Posterior vena cava (tissue), 2 donors: ENCODE measurements around the gene GFI1. TPM values are rescaled to one million over a fixed set of nuclear protein-coding genes. Genes with fewer than 3 reads are reported as not detected.
"Not testable (repeated sequence)": the region's sequence is repeated elsewhere in the genome, so short reads cannot be mapped to it uniquely, and the experiment has no call there.

Experiments used
- DNase-seq: peaks from one replicate; pipeline ENCODE4 v3.0.0-alpha.2; 2020; ENCODE audit warnings: low spot score
- intact Hi-C, 2 donors: fragments of 100-400 bp; cut with DNase I; formaldehyde crosslinking; loops; one replicate each; pipeline versions ENCODE4 v1.14.1 to v1.14.2; 2022 to 2023
- total RNA-seq, 2 donors: library from RNA; stranded (reverse); fragmentation: NEBNext Ultra II Directional; extraction: Animal tissue kit (Norgen Biotek cat#: 25700); gene quantifications; one replicate each; pipeline ENCODE4 v1.2.1, GENCODE V29; 2021
- donor health status: DM: yes; HTN: yes; CAD: no.
- donor health status: DM: yes; HTN: yes; CAD: no.

The GFI1 gene
- total RNA-seq, 2 donors from 2014 or later = 0.76 to 1.1 TPM

DNA sequence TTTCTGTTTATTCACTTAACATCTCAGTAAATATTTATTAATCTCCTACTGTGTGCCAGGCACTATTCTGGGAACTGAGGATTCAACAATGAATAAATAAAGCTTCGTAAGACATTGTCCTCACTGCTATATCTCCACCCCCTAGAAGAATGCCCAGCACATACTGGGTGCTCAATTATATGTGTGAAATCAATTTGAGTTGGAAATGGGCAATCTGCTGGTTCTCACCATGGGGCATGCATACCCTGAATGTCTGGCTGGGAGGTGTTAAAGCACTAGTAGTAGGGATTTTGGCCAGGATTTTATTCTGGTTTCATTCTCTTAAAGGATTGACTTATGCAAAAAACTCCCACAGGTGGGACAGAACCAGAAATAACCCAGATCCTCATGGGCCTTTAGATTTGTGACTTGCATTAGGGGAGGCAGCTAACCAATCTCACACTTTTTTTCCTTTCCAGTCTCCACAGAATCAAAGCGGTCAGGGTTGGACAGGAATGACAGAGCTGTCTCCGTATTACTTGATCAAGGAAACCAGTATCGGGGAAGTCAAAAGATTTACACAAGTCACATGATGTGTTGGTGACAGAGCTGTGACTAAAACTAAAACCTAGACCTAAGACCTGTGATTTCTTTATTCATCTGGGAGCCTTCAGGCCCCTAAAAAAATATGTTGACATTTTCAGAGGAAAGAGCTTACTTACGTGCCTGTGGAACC, 12.8 kb downstream of the GFI1 start:
- intact Hi-C loops = no loop called here
- DNase-seq = no peak

DNA sequence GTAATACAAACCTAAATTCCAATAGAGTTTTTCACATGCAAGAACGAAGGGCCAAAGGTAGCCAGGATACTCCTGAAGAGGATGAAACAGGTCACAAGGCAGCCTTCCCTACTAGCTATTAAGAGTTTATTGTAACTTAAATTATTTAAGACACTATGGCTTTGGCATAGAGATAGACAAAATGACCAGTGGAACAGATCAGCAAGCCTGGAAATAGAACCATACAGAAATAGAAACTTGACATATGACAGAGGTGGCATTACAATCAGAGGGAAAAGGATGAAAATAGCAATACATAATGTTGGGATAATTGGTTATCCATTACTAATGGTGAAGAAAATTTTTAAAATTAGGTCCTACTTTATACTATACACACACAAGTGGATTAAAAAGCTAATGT, 16.5 kb downstream of the GFI1 start:
- intact Hi-C loops = no loop called here
- DNase-seq = no peak

GRCh38 chr1:92466683-92467352, 19.9 kb downstream of the GFI1 start:
- intact Hi-C loops = no loop called here

GRCh38 chr1:92465256-92465647, 21.5 kb downstream of the GFI1 start:
- intact Hi-C loops = no loop called here
- no peak for DNase-seq

More at GRCh38 chr1:92466683-92467352, 19.9 kb downstream of the GFI1 start:
- no peak for DNase-seq

DNA sequence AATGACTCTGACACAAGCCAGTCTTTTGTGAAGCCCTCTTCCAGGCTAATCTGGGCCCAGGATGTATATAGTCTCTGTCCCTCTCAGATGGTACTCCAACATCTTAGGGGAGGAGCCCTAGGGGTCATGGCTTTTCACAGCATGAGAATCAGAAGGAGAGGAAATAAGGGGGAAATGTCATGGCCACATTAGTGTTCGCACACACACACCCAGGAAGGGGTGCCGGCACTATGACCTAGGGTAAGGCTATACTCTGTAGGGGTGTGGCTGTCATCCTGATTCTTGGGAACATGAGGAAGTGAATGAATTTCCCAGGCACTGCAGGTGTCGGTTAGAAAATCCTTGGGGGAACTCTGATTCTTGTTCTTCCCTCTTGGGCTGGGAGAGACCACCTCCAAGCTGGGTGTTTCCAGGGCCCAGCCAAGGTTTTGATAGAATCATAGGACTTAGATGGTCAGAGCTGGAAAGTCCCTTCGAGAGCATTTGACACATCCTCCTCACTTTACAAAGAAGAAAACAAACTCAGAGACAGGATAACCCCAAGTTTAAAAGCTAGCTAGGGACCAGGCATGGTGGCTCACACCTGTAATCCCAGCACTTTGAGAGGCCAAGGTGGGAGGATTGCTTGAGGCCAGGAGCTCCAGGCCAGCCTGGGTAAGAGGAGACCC, 22.0 kb downstream of the GFI1 start:
- DNase-seq = no peak
- intact Hi-C loops = no loop called here

DNA sequence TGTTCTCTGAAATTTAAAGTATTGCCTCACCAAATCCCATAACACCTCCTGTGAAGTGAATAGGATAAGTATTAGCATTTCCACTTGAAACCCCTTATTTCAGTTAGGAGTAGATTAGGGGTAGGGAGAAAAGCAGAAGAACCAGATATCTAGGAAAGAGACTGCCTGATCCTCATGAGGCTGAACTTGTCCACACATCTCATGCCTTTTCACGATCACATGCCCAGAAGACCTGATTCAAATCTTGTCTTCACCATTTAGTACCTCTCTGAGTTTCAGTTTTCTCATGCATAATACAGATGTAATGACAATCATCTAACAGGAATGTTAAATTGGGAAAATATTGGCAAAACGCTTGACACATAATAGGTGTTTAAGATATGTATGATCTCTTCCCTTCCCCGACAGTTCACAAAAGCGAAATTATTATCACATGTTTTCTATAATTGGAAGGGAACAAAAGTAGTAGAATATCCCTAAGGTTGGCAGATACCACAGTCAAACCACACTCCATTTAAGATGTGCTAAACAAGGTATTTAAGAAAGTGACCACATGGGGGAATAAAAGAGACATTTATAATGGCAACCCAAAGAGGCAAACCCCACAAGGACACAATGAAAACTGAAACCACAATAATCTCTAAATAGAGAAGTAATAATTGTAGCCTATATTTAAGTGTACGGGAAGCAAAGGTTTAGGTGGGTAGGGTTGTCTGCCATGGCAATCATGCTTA, 25.2 kb downstream of the GFI1 start:
- no peak for DNase-seq
- intact Hi-C loops = no loop called here

DNA sequence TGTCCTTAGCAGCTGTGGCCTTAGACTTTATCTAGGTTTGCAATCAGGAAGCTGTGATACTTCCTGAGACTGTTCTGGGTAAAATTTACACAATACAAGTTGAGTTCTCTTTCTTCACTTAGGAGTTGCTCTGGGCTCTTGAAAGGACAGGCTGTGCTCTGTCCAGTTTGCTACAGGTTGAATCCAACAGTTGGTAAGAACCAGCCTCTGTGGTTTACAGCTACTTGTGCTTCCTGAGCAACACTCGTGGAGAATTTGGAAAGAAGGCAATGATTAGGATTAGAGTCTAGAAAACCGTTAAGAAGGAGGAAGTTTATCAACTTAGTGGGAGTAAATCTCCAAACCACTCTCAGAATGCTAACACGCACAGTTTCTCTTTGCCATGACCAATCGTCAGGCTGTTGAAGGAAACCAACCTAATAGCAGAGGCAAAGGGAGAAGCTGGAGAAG, 26.8 kb downstream of the GFI1 start:
- no peak for DNase-seq
- intact Hi-C loops = no loop called here

DNA sequence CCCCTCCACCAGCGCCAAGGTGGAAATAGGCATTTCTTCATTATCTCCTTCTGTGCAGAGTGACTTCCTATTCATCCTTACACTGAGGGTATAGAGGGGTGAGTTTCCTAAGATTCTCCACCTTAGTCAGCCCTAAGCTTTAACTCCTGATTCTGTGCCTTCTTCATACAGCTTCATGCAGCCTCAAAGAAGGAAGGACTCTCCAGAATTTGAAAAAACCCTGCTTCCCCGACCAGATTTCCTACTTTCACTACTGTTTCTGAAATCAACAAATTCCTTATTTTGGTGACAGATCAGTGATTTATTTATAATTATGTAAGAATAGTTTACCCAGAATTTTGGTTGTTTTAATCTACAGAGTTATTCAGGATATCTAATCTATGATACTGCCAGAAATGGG, 28.6 kb downstream of the GFI1 start:
- intact Hi-C loops = no loop called here
- DNase-seq = no peak

- intact Hi-C loops = no loop called here
- DNase-seq = no peak
Observed at GRCh38 chr1:92447976-92448375, 38.7 kb downstream of the GFI1 start.

- DNase-seq = no peak
- intact Hi-C loops = no loop called here
Observed at GRCh38 chr1:92447033-92447681, 39.6 kb downstream of the GFI1 start.

DNA sequence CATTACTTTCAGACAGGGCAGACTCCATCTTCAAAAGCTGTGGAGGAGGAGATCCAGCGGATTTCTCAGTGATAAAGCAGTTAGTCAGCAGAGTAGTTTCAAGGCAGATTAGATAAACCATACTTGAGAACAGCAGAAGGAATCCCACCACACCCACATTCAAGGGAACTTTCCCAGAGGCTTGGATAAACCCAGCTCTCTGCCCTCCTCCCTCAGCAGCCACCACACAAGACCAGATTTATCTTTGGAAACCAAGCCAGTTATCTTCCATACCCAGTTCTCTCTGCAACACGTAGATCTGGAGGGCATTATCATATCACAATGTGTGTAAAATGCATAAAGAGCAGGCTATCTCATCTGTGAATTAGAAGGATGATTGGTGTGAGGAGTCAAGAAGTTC, 40.2 kb downstream of the GFI1 start:
- no peak for DNase-seq
- intact Hi-C loops = no loop called here

GRCh38 chr1:92445865-92446264, 40.9 kb downstream of the GFI1 start:
- no peak for DNase-seq
- intact Hi-C loops = no loop called here

- no peak for DNase-seq
- intact Hi-C loops = no loop called here
Observed at GRCh38 chr1:92444351-92444750, 42.4 kb downstream of the GFI1 start.

DNA sequence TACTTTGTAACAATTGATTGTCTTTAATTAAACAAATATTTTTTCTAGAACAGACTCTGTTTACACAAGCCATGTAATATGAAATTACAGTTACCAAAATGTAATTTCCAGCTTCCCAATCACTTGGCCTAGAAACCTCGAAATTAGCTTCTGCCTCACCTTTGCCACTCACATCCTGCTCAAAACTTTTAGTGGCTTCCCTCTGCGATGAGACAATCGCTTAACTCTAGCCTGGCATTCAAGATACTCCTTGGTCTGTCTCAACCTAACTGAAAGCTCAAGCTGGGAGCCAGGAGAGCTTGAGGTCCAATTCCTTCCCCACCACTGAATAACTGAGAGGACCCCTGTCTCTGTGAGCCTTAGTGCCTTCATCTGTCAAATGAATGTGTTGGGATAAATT, 42.8 kb downstream of the GFI1 start:
- DNase-seq = no peak
- intact Hi-C loops = no loop called here

GRCh38 chr1:92442351-92442750, 44.4 kb downstream of the GFI1 start:
- intact Hi-C loops = no loop called here
- DNase-seq = no peak

DNA sequence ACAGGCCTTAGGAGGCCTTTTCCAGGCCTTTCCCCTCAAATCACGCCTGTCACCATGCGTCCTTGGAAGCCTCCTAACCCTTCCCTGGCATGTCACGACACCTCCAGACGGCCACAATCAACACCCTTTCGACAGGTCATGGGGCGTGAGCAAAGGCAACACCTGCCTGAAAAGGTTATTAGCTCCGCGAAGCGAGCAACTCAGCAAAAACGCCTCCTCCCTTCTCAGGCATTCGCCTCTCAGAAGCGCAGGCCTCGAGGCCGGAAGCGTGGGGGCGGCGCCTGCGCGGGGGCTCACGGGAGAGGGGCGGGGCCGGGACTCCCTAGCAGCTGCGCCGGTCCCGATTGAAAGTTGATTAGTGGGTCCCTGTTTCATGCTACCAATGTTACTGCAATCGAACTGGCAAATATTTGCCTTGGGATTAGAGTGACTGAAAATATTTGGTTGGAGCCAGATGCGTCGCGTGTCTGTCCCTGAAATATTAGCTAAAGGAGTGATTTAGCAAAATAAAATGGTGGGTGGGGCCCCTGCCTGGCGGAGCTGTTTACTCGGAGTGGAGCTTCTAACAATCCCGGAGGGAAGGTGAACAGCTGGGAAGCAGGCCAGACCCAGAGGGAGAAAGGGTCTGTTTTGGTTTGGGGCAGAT, 44.9 kb downstream of the GFI1 start:
- no peak for DNase-seq
- intact Hi-C loops = no loop called here

GRCh38 chr1:92441316-92441696, 45.4 kb downstream of the GFI1 start:
- no peak for DNase-seq

GRCh38 chr1:92439291-92439690, 47.4 kb downstream of the GFI1 start:
- DNase-seq = no peak
- intact Hi-C loops = no loop called here

More at GRCh38 chr1:92441316-92441696, 45.4 kb downstream of the GFI1 start:
- intact Hi-C loops = no loop called here

DNA sequence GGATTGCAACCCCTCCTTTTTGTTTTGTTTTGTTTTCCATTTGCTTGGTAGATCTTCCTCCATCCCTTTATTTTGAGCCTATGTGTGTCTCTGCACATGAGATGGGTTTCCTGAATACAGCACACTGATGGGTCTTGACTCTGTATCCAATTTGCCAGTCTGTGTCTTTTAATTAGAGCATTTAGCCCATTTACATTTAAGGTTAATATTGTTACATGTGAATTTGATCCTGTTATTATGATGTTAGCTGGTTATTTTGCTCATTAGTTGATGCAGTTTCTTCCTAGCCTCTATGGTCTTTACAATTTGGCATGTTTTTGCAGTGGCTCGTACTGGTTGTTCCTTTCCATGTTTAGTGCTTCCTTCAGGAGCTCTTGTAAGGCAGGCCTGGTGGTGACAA, 52.2 kb downstream of the GFI1 start:
- DNase-seq, intact Hi-C loops: not testable (repeated sequence)
